ENCODE results near the gene AMELX.

Gene AMELX

GRCh38 chrX:11309220-11309619 lies 16.0 kb downstream of the AMELX start:
- no peak for DNase-seq (ENCODE audit: low read depth in 2 of 2)

- DNase-seq (ENCODE audit: low read depth in 2 of 2) = no peak
Measured at GRCh38 chrX:11311706-11312105, 18.5 kb downstream of the AMELX start.

- no peak for DNase-seq (ENCODE audit: low read depth in 2 of 2)
Measured at GRCh38 chrX:11319806-11320520, 26.8 kb downstream of the AMELX start.

DNA sequence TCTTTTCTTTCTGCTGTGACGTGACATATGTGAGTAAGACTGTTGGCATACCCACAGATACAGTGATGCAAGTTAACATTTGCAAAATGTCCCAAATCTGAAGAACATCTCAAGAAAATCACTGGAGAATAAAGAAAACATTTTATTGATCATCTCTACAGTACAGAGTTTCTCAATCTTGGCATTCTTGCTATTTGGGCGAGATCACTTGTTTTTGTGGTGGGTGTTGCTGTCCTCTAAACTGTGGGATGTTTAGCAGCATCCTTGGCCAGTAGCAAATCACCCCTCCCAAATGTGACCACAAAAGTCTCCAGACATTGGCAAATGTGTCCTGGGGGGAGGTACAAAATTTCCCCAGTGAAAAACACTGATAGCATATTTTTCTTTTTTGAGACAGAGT lies 28.8 kb downstream of the AMELX start:
- no peak for DNase-seq (ENCODE audit: low read depth in 2 of 2)

DNA sequence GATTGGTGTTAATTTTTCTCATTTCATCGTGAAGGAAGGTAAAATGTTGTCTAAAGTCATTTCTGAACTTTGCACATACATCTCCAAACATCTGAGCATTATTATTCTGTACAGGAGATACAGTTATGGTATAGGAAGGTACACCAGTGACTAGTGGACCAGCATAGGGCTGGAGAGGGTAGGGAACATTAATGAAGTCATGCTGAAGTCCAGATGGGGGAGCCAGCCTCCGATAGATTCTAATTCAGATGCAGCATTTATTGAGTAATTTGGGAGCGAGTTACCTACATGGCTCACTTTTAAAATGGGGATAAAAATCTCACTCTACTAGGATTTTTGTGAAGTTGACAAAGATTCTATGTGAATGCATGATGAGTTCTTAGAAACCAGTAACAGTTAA lies 34.9 kb downstream of the AMELX start:
- no peak for DNase-seq (ENCODE audit: low read depth in 2 of 2)

GRCh38 chrX:11329021-11329420 lies 35.8 kb downstream of the AMELX start:
- DNase-seq (ENCODE audit: low read depth in 2 of 2) = no peak

- DNase-seq (ENCODE audit: low read depth in 2 of 2) = no peak
Measured at GRCh38 chrX:11331788-11332187, 38.6 kb downstream of the AMELX start.

GRCh38 chrX:11334165-11334564 lies 41.0 kb downstream of the AMELX start:
- DNase-seq (ENCODE audit: low read depth in 2 of 2) = no peak

- no peak for DNase-seq (ENCODE audit: low read depth in 2 of 2)
Measured at GRCh38 chrX:11336201-11336600, 43.0 kb downstream of the AMELX start.

DNA sequence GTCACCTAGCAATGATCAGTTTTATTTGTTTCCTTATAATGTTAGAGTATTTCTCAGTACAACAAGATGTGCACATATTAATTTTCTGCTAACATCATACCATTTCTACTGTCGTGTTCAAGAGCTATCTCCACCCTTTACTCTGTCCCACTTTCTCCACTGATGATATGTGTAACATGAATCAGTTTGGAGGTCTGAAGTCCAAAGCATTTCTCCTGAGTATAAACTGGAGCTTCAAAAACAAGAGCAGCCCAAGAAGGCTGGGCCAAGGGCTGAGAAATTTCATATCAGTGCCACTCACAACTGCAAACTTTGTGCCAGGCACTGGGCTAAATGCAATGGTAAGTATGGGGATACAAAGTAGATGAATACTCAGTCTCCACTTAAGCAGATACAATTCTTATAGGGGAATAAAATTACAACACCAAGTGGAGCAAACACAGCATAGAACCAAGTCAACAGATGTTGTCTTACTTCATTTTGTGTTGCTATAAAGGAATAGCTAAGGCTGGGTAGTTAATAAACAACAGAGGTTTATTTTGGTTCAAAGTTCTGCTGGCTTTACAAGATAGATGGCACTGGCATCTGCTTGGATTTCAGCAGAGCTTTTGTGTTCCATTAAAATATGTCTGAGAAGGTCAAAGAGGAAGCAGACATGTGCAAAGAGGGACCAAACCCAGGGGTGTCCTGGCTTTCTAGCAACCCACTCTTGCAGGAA lies 44.2 kb downstream of the AMELX start:
- no peak for DNase-seq (ENCODE audit: low read depth in 2 of 2)

- DNase-seq (ENCODE audit: low read depth in 2 of 2) = no peak
Measured at GRCh38 chrX:11341274-11342201, 48.3 kb downstream of the AMELX start.

GRCh38 chrX:11342673-11343072 lies 49.5 kb downstream of the AMELX start:
- no peak for DNase-seq (ENCODE audit: low read depth in 2 of 2)

DNA sequence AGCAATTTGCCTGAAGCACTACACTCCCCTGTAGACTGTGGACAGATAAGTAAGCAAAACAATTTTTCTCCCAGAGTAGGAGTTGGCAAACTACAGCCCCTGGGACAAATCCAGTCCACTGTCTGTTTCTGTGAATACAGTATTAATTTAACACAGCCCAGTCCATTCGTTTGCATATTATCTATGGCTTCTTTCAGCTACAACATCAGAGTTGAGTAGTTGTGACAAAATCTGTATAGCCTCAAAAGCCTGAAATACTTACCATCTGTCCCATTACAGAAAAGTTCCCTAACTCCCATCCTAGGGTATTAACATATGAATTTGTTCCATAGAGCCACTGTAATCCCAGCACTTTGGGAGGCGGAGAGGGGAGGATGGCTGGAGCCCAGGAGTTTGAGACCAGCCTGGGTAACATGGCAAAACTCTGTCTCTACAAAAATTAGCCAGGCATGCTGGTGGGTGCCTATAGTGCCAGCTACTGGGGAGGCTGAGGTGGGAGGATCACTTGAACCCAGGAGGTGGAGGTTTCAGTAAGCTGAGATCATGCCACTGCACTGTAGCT lies 53.0 kb downstream of the AMELX start:
- DNase-seq (ENCODE audit: low read depth in 2 of 2) = no peak

DNA sequence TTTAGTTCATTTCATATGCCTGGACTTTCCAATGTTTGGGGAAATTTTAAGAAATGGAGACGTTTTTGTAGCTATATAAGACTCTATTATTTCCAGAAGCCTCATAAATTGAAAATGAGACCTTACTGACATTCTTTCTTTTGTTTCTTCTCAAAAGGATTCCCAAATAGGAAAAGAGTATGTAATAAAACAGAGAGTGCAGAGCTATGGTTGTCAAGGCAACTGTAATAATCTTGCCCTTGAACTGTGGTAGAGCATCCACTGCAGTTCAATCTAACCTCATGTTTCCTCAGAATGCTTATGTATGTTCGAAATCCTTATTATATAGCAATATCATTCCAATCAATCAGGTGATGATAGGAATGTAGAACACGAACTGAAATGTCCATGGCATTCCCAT lies 54.1 kb downstream of the AMELX start:
- DNase-seq (ENCODE audit: low read depth in 2 of 2) = no peak

GRCh38 chrX:11349020-11349419 lies 55.8 kb downstream of the AMELX start:
- DNase-seq (ENCODE audit: low read depth in 2 of 2) = no peak

DNA sequence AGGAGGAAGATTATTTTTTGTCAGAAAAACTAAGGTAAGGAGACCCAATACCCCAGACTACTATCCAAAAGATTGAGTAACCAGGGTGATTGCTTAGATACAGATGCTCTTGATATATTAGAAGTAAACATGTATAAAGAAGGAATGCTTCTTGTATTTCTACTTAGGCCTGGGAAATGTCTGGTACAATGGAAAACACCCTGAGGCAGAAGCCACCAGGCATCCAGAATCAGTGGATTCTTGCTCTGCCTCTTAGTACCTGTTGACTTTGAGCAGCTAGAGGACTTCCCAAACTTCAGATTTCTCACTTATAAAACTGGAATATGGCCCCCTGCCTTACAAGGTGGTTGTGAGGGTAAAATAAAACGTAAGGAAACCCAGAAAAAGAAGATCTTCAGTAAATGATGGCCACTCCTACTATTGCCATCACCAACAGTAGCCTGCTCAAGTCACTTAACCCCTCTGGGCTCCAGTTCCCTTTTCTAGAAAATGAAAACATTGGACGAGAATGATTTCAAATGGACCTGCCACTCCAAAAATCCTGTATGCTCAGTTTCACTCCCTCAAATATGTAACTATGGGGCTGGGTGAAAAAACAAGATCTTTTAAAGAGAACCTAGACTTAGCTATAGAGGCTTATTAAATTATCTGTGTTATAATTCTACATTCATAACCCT lies 56.6 kb downstream of the AMELX start:
- DNase-seq (ENCODE audit: low read depth in 2 of 2) = no peak
